Osteoblast (primary cell): ENCODE results near the gene PTTG1. TPM values are rescaled to one million over a fixed set of nuclear protein-coding genes. Genes with fewer than 3 reads are reported as not detected.

ENCODE experiments used
- DNase-seq: peaks from one replicate; pipeline ENCODE4 v3.0.0; 2011; ENCODE audit warnings: low spot score, mixed read lengths; ENCODE audit not compliant: insufficient read length; ENCODE audit errors: missing footprints
- H2AFZ ChIP-seq: 2 replicates; pipeline ENCODE4 v1.6.0; 2011; ENCODE audit warnings: mild to moderate bottlenecking, low read length
- H3K27ac ChIP-seq: 2 replicates; pipeline ENCODE4 v1.5.1; 2011; ENCODE audit warnings: mild to moderate bottlenecking, low read depth, low read length, moderate library complexity
- H3K27me3 ChIP-seq: 2 replicates; pipeline ENCODE4 v1.6.0; 2012; ENCODE audit warnings: mild to moderate bottlenecking, control low read depth, inconsistent platforms, low read length, moderate library complexity; ENCODE audit not compliant: insufficient read depth
- H3K36me3 ChIP-seq: 2 replicates; pipeline ENCODE4 v1.5.1; 2011; ENCODE audit warnings: mild to moderate bottlenecking, low read length, control low read depth, moderate library complexity; ENCODE audit not compliant: insufficient read depth
- H3K4me1 ChIP-seq: 2 replicates; pipeline ENCODE4 v1.5.1; 2011; ENCODE audit warnings: mild to moderate bottlenecking, low read length, control low read depth, moderate library complexity; ENCODE audit not compliant: insufficient read depth
- H3K4me2 ChIP-seq: 2 replicates; pipeline ENCODE4 v1.6.0; 2011; ENCODE audit warnings: mild to moderate bottlenecking, low read length; ENCODE audit not compliant: insufficient read depth
- H3K4me3 ChIP-seq: fragments of 200-600 bp; sonication (generic); 3 replicates; pipeline ENCODE4 v1.5.1; 2012; ENCODE audit warnings: mild to moderate bottlenecking, low read length, inconsistent platforms; ENCODE audit not compliant: insufficient read depth
- H3K79me2 ChIP-seq: 2 replicates; pipeline ENCODE4 v1.6.0; 2012; ENCODE audit warnings: mild to moderate bottlenecking, low read length, control low read depth, inconsistent platforms; ENCODE audit not compliant: insufficient read depth
- H3K9me3 ChIP-seq: 2 replicates; pipeline ENCODE4 v1.5.1; 2011; ENCODE audit warnings: low read depth, low read length, control low read depth
- H4K20me1 ChIP-seq: 2 replicates; pipeline ENCODE4 v1.6.0; 2012; ENCODE audit warnings: mild to moderate bottlenecking, low read length, control low read depth; ENCODE audit not compliant: insufficient read depth
- total RNA-seq: library from RNA; depleted of rRNA; stranded (reverse); fragments of >200 nt; gene quantifications from 2 replicates; pipeline ENCODE4 v1.2.3, GENCODE V29; 2012
- TF ChIP-seq, protein P1 (sequence below): IDR thresholded peaks from 2 replicates; pipeline ENCODE4 v1.5.1; 2011; ENCODE audit warnings: mild to moderate bottlenecking, low read depth, low read length, moderate library complexity; ENCODE audit errors: extremely low read depth

PTTG1 gene
- total RNA-seq, 1 donor = 41.3 TPM

DNA sequence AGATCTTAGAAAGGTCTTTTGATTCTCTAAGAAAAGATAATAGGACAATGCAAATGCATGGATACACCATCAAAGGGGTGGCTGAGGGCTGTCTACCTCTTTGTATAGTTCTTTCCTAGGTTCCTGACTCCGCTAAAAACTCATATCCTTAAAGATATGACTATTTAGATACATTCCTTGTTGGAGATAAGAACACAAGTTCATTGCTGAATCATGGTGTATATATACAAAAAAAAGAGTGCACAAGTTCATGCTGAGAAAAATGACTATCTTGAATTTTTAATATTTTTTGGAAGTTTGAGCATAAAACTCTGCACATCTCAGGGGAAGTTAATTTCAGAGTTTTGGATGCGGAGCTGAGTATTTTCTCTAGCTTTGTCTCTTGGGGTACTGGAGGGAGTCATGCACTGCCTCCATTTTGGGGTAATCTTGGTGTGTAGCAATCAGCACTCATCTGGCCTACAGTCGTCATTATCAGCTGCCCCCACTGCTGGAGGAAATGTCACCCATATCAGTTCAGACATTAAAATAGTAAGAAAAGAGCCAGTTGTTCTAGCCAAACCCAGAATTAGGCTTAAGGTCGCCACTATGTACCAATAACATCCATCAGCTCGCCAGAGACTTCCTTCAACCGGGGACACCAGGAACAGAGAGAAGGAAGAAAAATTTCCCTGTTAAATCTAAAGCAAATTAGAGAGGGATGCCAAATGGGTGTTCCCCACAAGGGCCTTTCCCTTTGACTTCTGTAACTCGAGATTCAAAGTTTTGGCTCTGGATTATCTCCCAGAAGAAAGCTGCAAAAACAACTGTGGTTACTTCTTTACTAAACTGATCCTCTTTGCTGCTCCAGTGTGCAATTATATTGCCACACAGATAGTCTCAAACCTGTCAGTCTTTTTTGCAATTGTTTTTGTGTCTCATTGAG is 49.0 kb downstream of the PTTG1 start:
- Histone ChIP-seq H3K9me3 (no peaks in the 10 kb centered on the region), H3K4me1 (peaks cover 37% of the 10 kb centered on the region), H4K20me1 (no peaks in the 10 kb centered on the region), H3K4me2 (peak overlapping the region; percentile 60), H3K4me3 (no peak overlapping the region), H3K79me2 (no peaks in the 10 kb centered on the region), H3K27me3 (no peaks in the 10 kb centered on the region), H3K27ac (peak overlapping the region; percentile 13), H3K36me3 (no peaks in the 10 kb centered on the region), H2AFZ (peak overlapping the region; percentile 44)
- TF ChIP-seq, protein P1, sequence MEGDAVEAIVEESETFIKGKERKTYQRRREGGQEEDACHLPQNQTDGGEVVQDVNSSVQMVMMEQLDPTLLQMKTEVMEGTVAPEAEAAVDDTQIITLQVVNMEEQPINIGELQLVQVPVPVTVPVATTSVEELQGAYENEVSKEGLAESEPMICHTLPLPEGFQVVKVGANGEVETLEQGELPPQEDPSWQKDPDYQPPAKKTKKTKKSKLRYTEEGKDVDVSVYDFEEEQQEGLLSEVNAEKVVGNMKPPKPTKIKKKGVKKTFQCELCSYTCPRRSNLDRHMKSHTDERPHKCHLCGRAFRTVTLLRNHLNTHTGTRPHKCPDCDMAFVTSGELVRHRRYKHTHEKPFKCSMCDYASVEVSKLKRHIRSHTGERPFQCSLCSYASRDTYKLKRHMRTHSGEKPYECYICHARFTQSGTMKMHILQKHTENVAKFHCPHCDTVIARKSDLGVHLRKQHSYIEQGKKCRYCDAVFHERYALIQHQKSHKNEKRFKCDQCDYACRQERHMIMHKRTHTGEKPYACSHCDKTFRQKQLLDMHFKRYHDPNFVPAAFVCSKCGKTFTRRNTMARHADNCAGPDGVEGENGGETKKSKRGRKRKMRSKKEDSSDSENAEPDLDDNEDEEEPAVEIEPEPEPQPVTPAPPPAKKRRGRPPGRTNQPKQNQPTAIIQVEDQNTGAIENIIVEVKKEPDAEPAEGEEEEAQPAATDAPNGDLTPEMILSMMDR = no peak
- DNase-seq = no peak

DNA sequence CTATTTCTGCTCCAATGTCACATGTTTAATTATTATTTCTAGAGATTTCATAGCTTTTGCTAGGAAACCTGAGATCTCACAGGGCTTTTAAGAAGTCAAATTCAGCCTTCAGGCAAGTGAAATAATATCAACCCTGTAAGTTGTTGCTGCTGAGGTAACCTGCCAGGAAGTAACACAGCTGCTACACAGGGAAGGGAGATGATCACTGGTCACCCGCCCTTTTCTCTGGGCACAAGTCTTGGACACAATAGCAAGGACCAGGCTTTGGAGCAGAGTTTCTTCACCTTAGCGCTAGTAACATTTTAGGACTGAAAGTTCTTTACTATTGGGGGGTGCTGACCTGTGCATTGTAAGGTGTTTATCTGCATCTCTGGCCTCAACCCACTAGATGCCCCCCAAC is 50.1 kb downstream of the PTTG1 start:
- Histone ChIP-seq H3K36me3 (no peaks in the 10 kb centered on the region), H3K27ac (no peak overlapping the region), H2AFZ (no peak overlapping the region), H3K79me2 (no peaks in the 10 kb centered on the region), H4K20me1 (no peaks in the 10 kb centered on the region), H3K4me2 (no peak overlapping the region), H3K4me1 (peaks cover 34% of the 10 kb centered on the region), H3K27me3 (no peaks in the 10 kb centered on the region), H3K4me3 (no peak overlapping the region), H3K9me3 (no peaks in the 10 kb centered on the region)
- no peak for DNase-seq
- TF ChIP-seq, protein P1 = no peak

DNA sequence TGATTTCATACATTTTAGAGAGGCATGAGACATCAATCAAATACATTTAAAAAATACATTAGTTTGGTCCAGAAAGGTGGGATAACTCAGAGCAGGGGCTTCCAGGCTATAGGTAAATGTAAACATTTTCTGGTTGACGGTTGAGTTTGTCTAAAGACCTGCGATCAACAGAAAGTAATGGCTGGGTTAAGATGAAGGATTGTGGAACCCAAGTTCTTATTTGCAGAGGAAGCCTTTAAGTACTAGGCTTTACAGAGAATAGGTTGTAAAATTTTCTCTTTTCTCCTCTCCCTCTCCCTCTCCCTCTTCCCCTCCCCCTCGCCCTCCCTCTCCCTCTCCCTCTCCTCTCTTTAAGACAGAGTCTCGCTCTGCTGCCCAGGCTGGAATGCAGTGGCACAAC is 50.8 kb downstream of the PTTG1 start:
- H3K27ac ChIP-seq = no peak overlapping the region
- no peak overlapping the region for H3K4me3 ChIP-seq
- no peaks in the 10 kb centered on the region for H3K9me3 ChIP-seq
- H3K27me3 ChIP-seq = no peaks in the 10 kb centered on the region
- no peak overlapping the region for H3K4me2 ChIP-seq
- H2AFZ ChIP-seq = no peak overlapping the region
- H4K20me1 ChIP-seq = no peaks in the 10 kb centered on the region
- H3K79me2 ChIP-seq = no peaks in the 10 kb centered on the region
- DNase-seq = no peak
- H3K4me1 ChIP-seq = peaks cover 27% of the 10 kb centered on the region
- TF ChIP-seq, protein P1 = no peak
- H3K36me3 ChIP-seq = no peaks in the 10 kb centered on the region

DNA sequence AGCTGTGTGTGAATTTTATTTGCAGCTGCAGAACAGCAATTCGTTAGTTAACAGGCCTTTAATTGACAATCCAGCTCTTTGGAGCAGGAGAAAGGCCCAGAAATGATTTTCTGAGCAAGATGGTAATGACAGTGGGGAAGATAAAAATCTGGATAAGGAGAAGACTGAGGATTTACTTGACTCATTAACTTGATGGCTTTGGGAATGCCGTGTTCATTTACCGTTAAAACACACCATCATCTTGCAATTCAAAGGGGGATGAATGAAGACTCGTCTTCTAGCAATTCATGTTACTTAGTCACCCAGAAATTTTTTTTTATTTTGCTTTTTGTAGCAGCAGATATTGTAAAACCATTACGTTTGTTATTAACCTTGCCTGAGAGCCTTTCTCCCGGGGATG is 52.0 kb downstream of the PTTG1 start:
- Histone ChIP-seq H3K9me3 (no peaks in the 10 kb centered on the region), H3K4me2 (no peak overlapping the region), H2AFZ (no peak overlapping the region), H3K4me1 (peaks cover 19% of the 10 kb centered on the region), H3K27me3 (no peaks in the 10 kb centered on the region), H4K20me1 (no peaks in the 10 kb centered on the region), H3K27ac (no peak overlapping the region), H3K36me3 (no peaks in the 10 kb centered on the region), H3K79me2 (no peaks in the 10 kb centered on the region), H3K4me3 (no peak overlapping the region)
- DNase-seq = no peak
- TF ChIP-seq, protein P1 = no peak
